Uterus (tissue), 4 donors: ENCODE data around the gene POLR1D. TPM values are rescaled to one million over a fixed set of nuclear protein-coding genes. Genes with fewer than 3 reads are reported as not detected.

Experiments
- DNase-seq, 2 donors: peaks; one replicate each; pipeline ENCODE4 v3.0.0-alpha.2; 2019 to 2020
- H3K27ac ChIP-seq, 2 donors: fragments of 200-600 bp; sonication (generic); 1 replicate in 1 of 2; 2 replicates in 1 of 2; pipeline ENCODE4 v1.5.1; 2016 to 2018
- H3K27me3 ChIP-seq, 2 donors: fragments of 200-600 bp; sonication (generic); one replicate each; pipeline ENCODE4 v1.5.1; 2018 to 2019; ENCODE audit warnings: control low read depth in 1 of 2
- H3K36me3 ChIP-seq, 2 donors: fragments of 200-600 bp; sonication (generic); one replicate each; pipeline ENCODE4 v1.5.1; 2019; ENCODE audit warnings: control low read depth in 1 of 2
- H3K4me1 ChIP-seq, 2 donors: fragments of 200-600 bp; sonication (generic); one replicate each; pipeline ENCODE4 v1.5.1; 2018 to 2019; ENCODE audit warnings: control low read depth in 1 of 2
- H3K4me3 ChIP-seq, 2 donors: fragments of 200-600 bp; sonication (generic); 1 replicate in 1 of 2; 2 replicates in 1 of 2; pipeline ENCODE4 v1.5.1; 2018 to 2019; ENCODE audit warnings: mild to moderate bottlenecking in 1 of 2
- H3K9me3 ChIP-seq, 2 donors: fragments of 200-600 bp; sonication (generic); one replicate each; pipeline ENCODE4 v1.5.1; 2019; ENCODE audit warnings: control low read depth in 1 of 2
- CTCF ChIP-seq, 4 experiments: fragments of 200-600 bp in 2 of 4; fragments of 450-650 bp in 2 of 4; sonication (generic) in 2 of 4; IDR thresholded peaks; one replicate each; pipeline ENCODE4 v1.5.1; 2016 to 2019; ENCODE audit warnings: antibody characterized with exemption in 4 of 4, mild to moderate bottlenecking in 2 of 4, moderate library complexity in 1 of 4
- POLR2A ChIP-seq, 2 donors: fragments of 450-650 bp; IDR thresholded peaks; one replicate each; pipeline ENCODE4 v1.6.1; 2016; ENCODE audit warnings: antibody characterized with exemption in 2 of 2, mild to moderate bottlenecking in 1 of 2, moderate library complexity in 1 of 2
- intact Hi-C: fragments of 100-400 bp; cut with DNase I; formaldehyde crosslinking; loops from one replicate; pipeline ENCODE4 v1.15.1; 2023; ENCODE audit warnings: low total_unique reads
- total RNA-seq, 4 donors: library from RNA; depleted of rRNA in 3 of 4; stranded (reverse); fragments of >200 nt in 3 of 4; gene quantifications; one replicate each; pipeline versions ENCODE4 v1.1.0 to v1.2.4, GENCODE V29; 2014 to 2023
- donor health status: DM: yes; HTN: yes; CAD: no.

POLR1D gene
- total RNA-seq, 4 donors from 2014 or later = 25.9 to 94.9 (median 64.0) TPM

GRCh38 chr13:27613628-27614027 is 8.1 kb upstream of the POLR1D start:
- no peak for TF ChIP-seq CTCF (IDR thresholded peaks at IDR 0.05)
- TF ChIP-seq POLR2A (IDR thresholded peaks at IDR 0.05) = no peak
- Histone ChIP-seq H3K27ac (no peak overlapping the region), H3K4me1 (no peaks in the 10 kb centered on the region), H3K27me3 (no peaks in the 10 kb centered on the region), H3K9me3 (no peaks in the 10 kb centered on the region), H3K4me3 (no peak overlapping the region), H3K36me3 (no peaks in the 10 kb centered on the region)
- intact Hi-C loops = no loop called here
- DNase-seq = no peak

GRCh38 chr13:27617881-27618321 is 3.8 kb upstream of the POLR1D start:
- Histone ChIP-seq H3K36me3 (no peaks in the 10 kb centered on the region), H3K4me3 (no peak overlapping the region), H3K27ac (no peak overlapping the region), H3K9me3 (no peaks in the 10 kb centered on the region), H3K27me3 (no peaks in the 10 kb centered on the region), H3K4me1 (no peaks in the 10 kb centered on the region)
- DNase-seq = no peak
- intact Hi-C loops = no loop called here
- TF ChIP-seq POLR2A (IDR thresholded peaks at IDR 0.05) (no peak), CTCF (IDR thresholded peaks at IDR 0.05) (no peak)

- Histone ChIP-seq H3K27me3 (no peaks in the 10 kb centered on the region), H3K36me3 (no peaks in the 10 kb centered on the region), H3K4me1 (no peaks in the 10 kb centered on the region), H3K9me3 (no peaks in the 10 kb centered on the region), H3K27ac (peak overlapping the region in 1 of 2 donors; percentile 96), H3K4me3 (peak overlapping the region; percentile 66 to 89)
- DNase-seq = no peak
- TF ChIP-seq CTCF (IDR thresholded peaks at IDR 0.05) = no peak
- TF ChIP-seq POLR2A (IDR thresholded peaks at IDR 0.05) = no peak
- intact Hi-C loops = no loop called here
These were observed 2.5 kb upstream of the POLR1D start for GRCh38 chr13:27619093-27619727.

GRCh38 chr13:27619728-27620376 is 1.8 kb upstream of the POLR1D start:
- peak overlapping the region; percentile 66 to 89 for H3K4me3 ChIP-seq
- intact Hi-C loops = no loop called here
- H3K27ac ChIP-seq = peak overlapping the region; percentile 95 to 96
- H3K9me3 ChIP-seq = no peaks in the 10 kb centered on the region
- H3K4me1 ChIP-seq = no peaks in the 10 kb centered on the region
- TF ChIP-seq CTCF (IDR thresholded peaks at IDR 0.05) (peak in 2 of 4 experiments; percentile 30 to 37), POLR2A (IDR thresholded peaks at IDR 0.05) (no peak)
- H3K27me3 ChIP-seq = no peaks in the 10 kb centered on the region
- peak in 1 of 2 donors; percentile 37 for DNase-seq
- no peaks in the 10 kb centered on the region for H3K36me3 ChIP-seq

GRCh38 chr13:27620377-27621115 is 1.1 kb upstream of the POLR1D start, which contains the start of gene LNX2:
TSS of gene LNX2 (minus strand) at chr13:27620529. CDS start at chr13:27581703, 38,826 bp downstream.
- DNase-seq = peak; percentile 97 to 98
- Histone ChIP-seq H3K27ac (peak within 1 kb of the TSS; percentile 95 to 96), H3K9me3 (no peaks in the 10 kb centered on the region), H3K27me3 (no peaks in the 10 kb centered on the region), H3K4me1 (no peaks in the 10 kb centered on the region), H3K36me3 (no peaks in the 10 kb centered on the region), H3K4me3 (peak within 1 kb of the TSS; percentile 66 to 89)
- no peak for TF ChIP-seq CTCF (IDR thresholded peaks at IDR 0.05)
- TF ChIP-seq POLR2A (IDR thresholded peaks at IDR 0.05) = peak; percentile 82 to 85
- intact Hi-C loops = no loop called here
